H1 (cell line): ENCODE results near the gene VPS37C. TPM values are rescaled to one million over a fixed set of nuclear protein-coding genes. Genes with fewer than 3 reads are reported as not detected.

Experiments
- CTCF ChIA-PET: fragments of 300-600 bp; sonication (Branson Sonifier 250); formaldehyde crosslinking; loops from one replicate; lab custom pipeline; 2021; ENCODE audit not compliant: partially characterized antibody; lab: Charles Lee
- POLR2A ChIA-PET: fragments of 300-600 bp; sonication (Branson Sonifier 250); formaldehyde crosslinking; loops from one replicate; lab custom pipeline; 2021; ENCODE audit warnings: inconsistent platforms; ENCODE audit not compliant: partially characterized antibody; lab: Charles Lee
- DNase-seq, 2 experiments: peaks; one replicate each; pipeline versions ENCODE4 v3.0.0 to v3.0.0-alpha.2; 2010 to 2022; ENCODE audit warnings: low spot score in 2 of 2, low read depth in 1 of 2, mixed read lengths in 1 of 2
- FAIRE-seq: peaks from 2 replicates; lab custom pipeline; 2011; peaks lifted over from hg19 to GRCh38; lab: Jason Lieb, UNC
- H2AFZ ChIP-seq: 2 replicates; pipeline ENCODE4 v1.8.1; 2012; ENCODE audit warnings: low read length, inconsistent platforms
- H2AK5ac ChIP-seq: 2 replicates; pipeline ENCODE4 v1.6.1; 2013; ENCODE audit warnings: low read depth, low read length
- H2BK120ac ChIP-seq: replicated peaks from 2 replicates; pipeline ENCODE3; 2013; ENCODE audit warnings: low read depth, low read length, inconsistent platforms
- H2BK12ac ChIP-seq: 2 replicates; pipeline ENCODE4 v1.6.1; 2013; ENCODE audit warnings: low read depth, low read length
- H2BK15ac ChIP-seq: 2 replicates; pipeline ENCODE4 v1.6.1; 2013; ENCODE audit warnings: low read length
- H2BK20ac ChIP-seq: 2 replicates; pipeline ENCODE4 v1.6.1; 2013; ENCODE audit warnings: low read length
- H2BK5ac ChIP-seq: 2 replicates; pipeline ENCODE4 v1.6.1; 2013; ENCODE audit warnings: low read depth, low read length
- H3K14ac ChIP-seq: 2 replicates; pipeline ENCODE4 v1.6.1; 2013; ENCODE audit warnings: inconsistent platforms; ENCODE audit not compliant: insufficient read length
- H3K18ac ChIP-seq: 2 replicates; pipeline ENCODE4 v1.6.1; 2013; ENCODE audit warnings: low read length; ENCODE audit errors: extremely low read depth
- H3K23ac ChIP-seq: 2 replicates; pipeline ENCODE4 v1.6.1; 2013; ENCODE audit warnings: inconsistent platforms; ENCODE audit not compliant: insufficient read length
- H3K23me2 ChIP-seq: 2 replicates; pipeline ENCODE4 v1.6.1; 2013; ENCODE audit warnings: low read depth, low read length
- H3K27ac ChIP-seq: 2 replicates; pipeline ENCODE4 v1.6.1; 2011; ENCODE audit warnings: low read depth, low read length, inconsistent platforms
- H3K27me3 ChIP-seq, 4 experiments: replicated peaks in 1 of 4; 1 replicate in 1 of 4; 2 replicates in 3 of 4; pipeline versions ENCODE4 v1.6.1 to v1.8.1; 2011 to 2013; ENCODE audit warnings: low read length in 3 of 4, mild to moderate bottlenecking in 3 of 4, inconsistent platforms in 2 of 4, mixed read lengths in 2 of 4, moderate library complexity in 1 of 4; ENCODE audit not compliant: control insufficient read depth in 3 of 4, insufficient read depth in 3 of 4; ENCODE audit errors: extremely low read depth in 1 of 4
- H3K36me3 ChIP-seq, 4 experiments: 2 replicates each; pipeline versions ENCODE4 v1.6.1 to v1.8.1; 2011 to 2013; ENCODE audit warnings: mild to moderate bottlenecking in 4 of 4, low read length in 3 of 4, moderate library complexity in 2 of 4, control low read depth in 1 of 4, inconsistent platforms in 1 of 4; ENCODE audit not compliant: insufficient read depth in 4 of 4, control insufficient read depth in 2 of 4
- H3K4ac ChIP-seq: replicated peaks from 2 replicates; pipeline ENCODE3; 2013; ENCODE audit warnings: low read length, low read depth, mixed read lengths, inconsistent platforms; ENCODE audit not compliant: insufficient read length
- H3K4me1 ChIP-seq, 4 experiments: replicated peaks in 1 of 4; 1 replicate in 1 of 4; 2 replicates in 3 of 4; pipeline versions ENCODE4 v1.6.1 to v1.8.1; 2011 to 2013; ENCODE audit warnings: low read length in 3 of 4, inconsistent platforms in 2 of 4, mixed read lengths in 1 of 4; ENCODE audit not compliant: insufficient read depth in 4 of 4, control insufficient read depth in 3 of 4
- H3K4me2 ChIP-seq, 2 experiments: 2 replicates each; pipeline versions ENCODE4 v1.6.1 to v1.8.1; 2011 to 2013; ENCODE audit warnings: low read depth in 2 of 2, low read length in 2 of 2, control low read depth in 1 of 2, inconsistent platforms in 1 of 2, mild to moderate bottlenecking in 1 of 2; ENCODE audit not compliant: insufficient read depth in 1 of 2
- H3K4me3 ChIP-seq, 4 experiments: fragments of 200-600, 300-600 bp in 1 of 4; sonication (generic), shearing (Covaris generic), sonication (Bioruptor Twin) in 1 of 4; 2 replicates each; pipeline versions ENCODE4 v1.5.1 to v1.8.1; 2011 to 2016; ENCODE audit warnings: low read length in 4 of 4, low read depth in 3 of 4, control low read depth in 2 of 4, inconsistent platforms in 2 of 4, mild to moderate bottlenecking in 2 of 4, mixed read lengths in 1 of 4, moderate library complexity in 1 of 4; ENCODE audit not compliant: insufficient read depth in 2 of 4; ENCODE audit errors: extremely low read depth in 1 of 4
- H3K56ac ChIP-seq: replicated peaks from 2 replicates; pipeline ENCODE3; 2013; ENCODE audit warnings: low read depth, mild to moderate bottlenecking, mixed read lengths, low read length, inconsistent platforms; ENCODE audit not compliant: insufficient read length
- H3K79me1 ChIP-seq: 2 replicates; pipeline ENCODE4 v1.6.1; 2013; ENCODE audit warnings: low read depth, low read length, control low read depth
- H3K79me2 ChIP-seq, 2 experiments: 2 replicates each; pipeline versions ENCODE4 v1.6.1 to v1.8.1; 2012 to 2013; ENCODE audit warnings: low read length in 2 of 2, mild to moderate bottlenecking in 2 of 2, inconsistent platforms in 1 of 2; ENCODE audit not compliant: insufficient read depth in 2 of 2, control insufficient read depth in 1 of 2
- H3K9ac ChIP-seq, 4 experiments: replicated peaks in 1 of 4; 1 replicate in 1 of 4; 2 replicates in 3 of 4; pipeline versions ENCODE4 v1.6.1 to v1.8.1; 2011 to 2013; ENCODE audit warnings: low read depth in 3 of 4, low read length in 3 of 4, control low read depth in 2 of 4, mild to moderate bottlenecking in 2 of 4, moderate library complexity in 2 of 4, inconsistent platforms in 1 of 4; ENCODE audit errors: extremely low read depth in 1 of 4
- H3K9me3 ChIP-seq, 2 experiments: 2 replicates each; pipeline versions ENCODE4 v1.6.1 to v1.8.1; 2012 to 2013; ENCODE audit warnings: mild to moderate bottlenecking in 2 of 2, moderate library complexity in 2 of 2, control low read depth in 1 of 2, inconsistent platforms in 1 of 2, low read depth in 1 of 2, low read length in 1 of 2, mixed read lengths in 1 of 2; ENCODE audit not compliant: insufficient read depth in 2 of 2
- H4K20me1 ChIP-seq, 2 experiments: replicated peaks in 1 of 2; 2 replicates each; pipeline versions ENCODE3 to v1.8.1; 2011 to 2013; ENCODE audit warnings: inconsistent platforms in 2 of 2, low read length in 2 of 2, mild to moderate bottlenecking in 1 of 2; ENCODE audit not compliant: insufficient read depth in 2 of 2, control insufficient read depth in 1 of 2
- H4K5ac ChIP-seq: 2 replicates; pipeline ENCODE4 v1.6.1; 2013; ENCODE audit warnings: low read length, low read depth, mixed read lengths, inconsistent platforms; ENCODE audit not compliant: insufficient read length
- H4K8ac ChIP-seq: 2 replicates; pipeline ENCODE4 v1.8.0; 2013; ENCODE audit warnings: mild to moderate bottlenecking, moderate library complexity, low read length, inconsistent platforms; ENCODE audit not compliant: insufficient read depth; ENCODE audit errors: extremely low read depth
- H4K91ac ChIP-seq: replicated peaks from 2 replicates; pipeline ENCODE3; 2013; ENCODE audit warnings: low read length, mixed read lengths, inconsistent platforms; ENCODE audit not compliant: insufficient read length
- ASH2L ChIP-seq: fragments of 200-600, 300-600 bp; sonication (generic); IDR thresholded peaks from one replicate; pipeline ENCODE4 v1.7.1; 2017; ENCODE audit warnings: low read length
- BACH1 ChIP-seq: IDR thresholded peaks from 2 replicates; pipeline ENCODE4 v1.6.1; 2012; ENCODE audit warnings: low read length, improper control_type of control experiment
- CBX8 ChIP-seq: fragments of 300-800, 300-1000 bp; sonication (generic); IDR thresholded peaks from 2 replicates; pipeline ENCODE4 v1.7.1; 2016; ENCODE audit warnings: low read depth, low read length, borderline replicate concordance
- JUN ChIP-seq: IDR thresholded peaks from 2 replicates; pipeline ENCODE4 v1.6.1; 2011; ENCODE audit warnings: low read depth, mild to moderate bottlenecking, improper control_type of control experiment, low read length
- NANOG ChIP-seq: IDR thresholded peaks from 2 replicates; pipeline ENCODE4 v1.6.1; 2011; ENCODE audit warnings: low read length, low read depth, mild to moderate bottlenecking, inconsistent platforms; ENCODE audit not compliant: insufficient read depth, poor library complexity, severe bottlenecking
- NRF1 ChIP-seq: IDR thresholded peaks from 2 replicates; pipeline ENCODE4 v1.6.1; 2011; ENCODE audit warnings: mild to moderate bottlenecking, low read depth, low read length, improper control_type of control experiment
- SP2 ChIP-seq: IDR thresholded peaks from 2 replicates; pipeline ENCODE4 v1.6.1; 2012; ENCODE audit warnings: mild to moderate bottlenecking, low read length, inconsistent platforms
- SUZ12 ChIP-seq: fragments of 200-600 bp; sonication (generic); IDR thresholded peaks from 2 replicates; pipeline ENCODE4 v1.6.1; 2012; ENCODE audit warnings: mild to moderate bottlenecking, inconsistent platforms, low read length, moderate library complexity, mixed read lengths
- YY1 ChIP-seq: IDR thresholded peaks from 2 replicates; pipeline ENCODE4 v1.6.1; 2011; ENCODE audit warnings: low read depth, mild to moderate bottlenecking, low read length
- ZNF274 ChIP-seq: IDR thresholded peaks from 2 replicates; pipeline ENCODE4 v1.7.0; 2012; ENCODE audit warnings: low read length, borderline replicate concordance; ENCODE audit errors: extremely low read depth
- WGBS, 2 experiments: shearing (Covaris generic) in 1 of 2; methylation state at CpG; one replicate each; pipeline versions ENCODE4 v1.1.6 to v1.1.7; 2013 to 2015; ENCODE audit warnings: low lambda C conversion rate in 2 of 2, mixed read lengths in 2 of 2, inconsistent platforms in 1 of 2, low coverage in 1 of 2, missing lambda C conversion rate in 1 of 2; ENCODE audit not compliant: insufficient replicate concordance in 2 of 2, insufficient coverage in 1 of 2, insufficient read length in 1 of 2; ENCODE audit errors: extremely low coverage in 1 of 2, missing lambda C conversion rate in 1 of 2; 5-methylcytosine and 5-hydroxymethylcytosine counted together
- polyA plus RNA-seq, 7 experiments: library from polyadenylated mRNA; depleted of rRNA in 3 of 7; stranded (reverse) in 5 of 7; unstranded in 2 of 7; fragments of >200 nt in 5 of 7; fragments of 200-250 nt in 2 of 7; gene quantifications; 1 replicate in 5 of 7; 2 replicates in 1 of 7; 4 replicates in 1 of 7; pipeline versions ENCODE4 v1.2.1 to v1.2.3, GENCODE V29; 2011 to 2013; ENCODE audit warnings: missing spikeins in 2 of 7, mixed read lengths in 2 of 7
- total RNA-seq: library from RNA; stranded (reverse); fragmentation: NEBNext Ultra II Directional; extraction: Animal tissue kit (Norgen Biotek cat#: 25700); gene quantifications from 2 replicates; pipeline ENCODE4 v1.2.1, GENCODE V29; 2021
- TF ChIP-seq, protein P1 (sequence below): IDR thresholded peaks from 2 replicates; pipeline ENCODE4 v1.6.1; 2011; ENCODE audit warnings: low read length, improper control_type of control experiment

VPS37C gene
- total and polyA plus RNA-seq, 2 of the 8 experiments (the other 6 are each of a cell fraction or from before 2014, with no cell fraction given) = 12.9 to 21.0 TPM

DNA sequence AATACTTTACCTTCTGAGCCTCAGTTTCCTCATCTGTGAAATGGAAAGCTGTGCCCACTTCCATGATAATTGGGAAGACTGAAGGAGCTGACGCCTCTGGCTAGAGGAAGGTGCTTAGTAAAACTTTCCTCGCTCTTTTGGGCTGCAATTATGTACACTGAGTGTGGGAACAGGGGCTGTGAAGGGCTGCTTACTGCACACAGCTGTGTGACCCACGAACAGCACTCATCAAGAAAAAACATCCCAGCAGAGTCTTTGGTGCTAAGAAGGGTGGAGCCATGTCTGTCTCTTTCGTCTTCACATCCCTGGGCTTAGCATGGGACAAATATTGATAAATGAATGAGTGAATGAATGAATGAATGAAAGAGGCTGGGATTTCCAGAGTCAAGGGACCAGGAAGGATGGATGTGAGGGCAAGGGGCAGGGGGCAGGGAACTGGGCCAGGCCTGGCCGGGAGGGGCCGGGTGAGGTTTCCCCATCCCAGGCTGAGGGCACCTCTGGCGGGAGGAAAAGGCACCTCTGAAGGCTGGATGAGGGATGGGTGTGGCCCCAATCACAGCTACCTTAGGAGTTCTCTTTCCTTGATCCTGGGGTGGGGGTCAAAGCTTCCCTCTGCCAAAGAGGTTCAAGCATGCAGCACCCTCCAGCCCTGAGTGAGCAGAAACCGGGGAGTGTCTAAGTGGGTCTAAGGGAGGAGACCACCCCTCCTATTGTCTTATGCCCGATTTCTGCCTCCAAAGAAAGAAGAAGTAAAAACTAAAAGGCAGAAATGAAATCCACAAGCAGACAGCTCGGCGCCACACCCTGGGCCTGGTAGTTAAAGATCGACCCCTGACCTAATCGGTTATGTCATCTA lies 68.1 kb downstream of the VPS37C start:
- ChIA-PET POLR2A (interaction anchor here (0.6 kb wide), 1 partner anchor 42 kb away, joined by 4 read pairs; no protein-coding TSS in a partner anchor), CTCF (interaction anchor here (1.2 kb wide), 1 partner anchor 49 kb away, joined by 3 read pairs; no protein-coding TSS in a partner anchor)
- H3K18ac ChIP-seq = no peak overlapping the region
- H3K79me1 ChIP-seq = no peaks in the 10 kb centered on the region
- H3K4me2 ChIP-seq = no peak overlapping the region
- H3K14ac ChIP-seq = no peak overlapping the region
- 86% methylated on average over 11 of the region's 13 CpGs; no CpG with 5 or more reads in 1 of the 2 experiments for WGBS, 2 experiments
- H3K4ac ChIP-seq = no peak overlapping the region
- no peak overlapping the region for H3K56ac ChIP-seq
- no peak overlapping the region for H2BK12ac ChIP-seq
- no peak overlapping the region for H2BK120ac ChIP-seq
- FAIRE-seq = no peak
- H3K9ac ChIP-seq = no peak overlapping the region
- no peak overlapping the region for H3K23ac ChIP-seq
- H3K4me1 ChIP-seq = peaks cover 0 to 10% (median 0%) of the 10 kb centered on the region in 4 experiments; a peak in 3 of 7 replicates
- no peak overlapping the region for H3K4me3 ChIP-seq
- no peaks in the 10 kb centered on the region for H3K23me2 ChIP-seq
- H4K5ac ChIP-seq = no peak overlapping the region
- no peak overlapping the region for H4K91ac ChIP-seq
- no peak overlapping the region for H4K8ac ChIP-seq
- H3K27me3 ChIP-seq = no peaks in the 10 kb centered on the region
- no peak overlapping the region for H2BK20ac ChIP-seq
- no peak overlapping the region for H2AK5ac ChIP-seq
- no peak overlapping the region for H3K27ac ChIP-seq
- no peaks in the 10 kb centered on the region for H3K79me2 ChIP-seq
- H3K9me3 ChIP-seq = peaks cover 0 to 7% of the 10 kb centered on the region in 2 experiments; a peak in 1 of 4 replicates
- H3K36me3 ChIP-seq = no peaks in the 10 kb centered on the region
- no peak for DNase-seq
- no peaks in the 10 kb centered on the region for H4K20me1 ChIP-seq
- no peak overlapping the region for H2BK15ac ChIP-seq
- no peak overlapping the region for H2BK5ac ChIP-seq
- no peak overlapping the region for H2AFZ ChIP-seq
- TF ChIP-seq CBX8 (no peak), JUN (no peak), BACH1 (no peak), NRF1 (no peak), YY1 (no peak), SUZ12 (no peak), SP2 (no peak), NANOG (no peak), ZNF274 (no peak), ASH2L (no peak)
- TF ChIP-seq, protein P1, sequence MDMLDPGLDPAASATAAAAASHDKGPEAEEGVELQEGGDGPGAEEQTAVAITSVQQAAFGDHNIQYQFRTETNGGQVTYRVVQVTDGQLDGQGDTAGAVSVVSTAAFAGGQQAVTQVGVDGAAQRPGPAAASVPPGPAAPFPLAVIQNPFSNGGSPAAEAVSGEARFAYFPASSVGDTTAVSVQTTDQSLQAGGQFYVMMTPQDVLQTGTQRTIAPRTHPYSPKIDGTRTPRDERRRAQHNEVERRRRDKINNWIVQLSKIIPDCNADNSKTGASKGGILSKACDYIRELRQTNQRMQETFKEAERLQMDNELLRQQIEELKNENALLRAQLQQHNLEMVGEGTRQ = no peak
